Panc1 (cell line): ENCODE data around the gene C1orf159.

Experiments used
- POLR2AphosphoS5 ChIP-seq: IDR thresholded peaks from 2 replicates; pipeline ENCODE4 v1.6.1; 2012; ENCODE audit warnings: mild to moderate bottlenecking, low read depth, low read length, moderate library complexity
- TF ChIP-seq, protein P1 (sequence below), 2 experiments: IDR thresholded peaks; 2 replicates each; pipeline ENCODE4 v1.6.1; 2011 to 2012; ENCODE audit warnings: low read depth in 2 of 2, control low read depth in 1 of 2, low read length in 1 of 2, mild to moderate bottlenecking in 1 of 2, moderate library complexity in 1 of 2; ENCODE audit not compliant: insufficient read depth in 1 of 2
- TF ChIP-seq, protein P2 (sequence below): fragments of 450-650 bp; IDR thresholded peaks from 2 replicates; pipeline ENCODE4 v1.5.1; 2017; ENCODE audit warnings: mild to moderate bottlenecking

DNA sequence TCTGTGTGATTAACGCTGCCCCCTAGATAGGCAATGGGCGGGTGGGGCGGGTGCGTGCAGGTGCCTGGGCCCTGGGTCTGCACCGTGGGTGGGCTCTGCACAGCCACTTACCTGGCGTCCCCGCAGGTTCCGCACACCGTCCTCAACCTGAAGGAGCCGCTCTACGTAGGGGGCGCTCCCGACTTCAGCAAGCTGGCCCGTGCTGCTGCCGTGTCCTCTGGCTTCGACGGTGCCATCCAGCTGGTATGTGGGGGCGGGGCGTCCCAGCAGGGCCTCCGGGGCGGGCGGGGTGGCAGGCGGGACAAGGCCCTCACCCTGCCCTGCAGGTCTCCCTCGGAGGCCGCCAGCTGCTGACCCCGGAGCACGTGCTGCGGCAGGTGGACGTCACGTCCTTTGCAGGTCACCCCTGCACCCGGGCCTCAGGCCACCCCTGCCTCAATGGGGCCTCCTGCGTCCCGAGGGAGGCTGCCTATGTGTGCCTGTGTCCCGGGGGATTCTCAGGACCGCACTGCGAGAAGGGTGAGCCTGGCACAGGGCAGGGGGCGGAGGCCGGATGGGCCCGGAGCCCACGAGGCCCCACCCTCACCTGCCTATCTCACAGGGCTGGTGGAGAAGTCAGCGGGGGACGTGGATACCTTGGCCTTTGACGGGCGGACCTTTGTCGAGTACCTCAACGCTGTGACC, 64.6 kb downstream of the C1orf159 start:
- TF ChIP-seq, protein P1, sequence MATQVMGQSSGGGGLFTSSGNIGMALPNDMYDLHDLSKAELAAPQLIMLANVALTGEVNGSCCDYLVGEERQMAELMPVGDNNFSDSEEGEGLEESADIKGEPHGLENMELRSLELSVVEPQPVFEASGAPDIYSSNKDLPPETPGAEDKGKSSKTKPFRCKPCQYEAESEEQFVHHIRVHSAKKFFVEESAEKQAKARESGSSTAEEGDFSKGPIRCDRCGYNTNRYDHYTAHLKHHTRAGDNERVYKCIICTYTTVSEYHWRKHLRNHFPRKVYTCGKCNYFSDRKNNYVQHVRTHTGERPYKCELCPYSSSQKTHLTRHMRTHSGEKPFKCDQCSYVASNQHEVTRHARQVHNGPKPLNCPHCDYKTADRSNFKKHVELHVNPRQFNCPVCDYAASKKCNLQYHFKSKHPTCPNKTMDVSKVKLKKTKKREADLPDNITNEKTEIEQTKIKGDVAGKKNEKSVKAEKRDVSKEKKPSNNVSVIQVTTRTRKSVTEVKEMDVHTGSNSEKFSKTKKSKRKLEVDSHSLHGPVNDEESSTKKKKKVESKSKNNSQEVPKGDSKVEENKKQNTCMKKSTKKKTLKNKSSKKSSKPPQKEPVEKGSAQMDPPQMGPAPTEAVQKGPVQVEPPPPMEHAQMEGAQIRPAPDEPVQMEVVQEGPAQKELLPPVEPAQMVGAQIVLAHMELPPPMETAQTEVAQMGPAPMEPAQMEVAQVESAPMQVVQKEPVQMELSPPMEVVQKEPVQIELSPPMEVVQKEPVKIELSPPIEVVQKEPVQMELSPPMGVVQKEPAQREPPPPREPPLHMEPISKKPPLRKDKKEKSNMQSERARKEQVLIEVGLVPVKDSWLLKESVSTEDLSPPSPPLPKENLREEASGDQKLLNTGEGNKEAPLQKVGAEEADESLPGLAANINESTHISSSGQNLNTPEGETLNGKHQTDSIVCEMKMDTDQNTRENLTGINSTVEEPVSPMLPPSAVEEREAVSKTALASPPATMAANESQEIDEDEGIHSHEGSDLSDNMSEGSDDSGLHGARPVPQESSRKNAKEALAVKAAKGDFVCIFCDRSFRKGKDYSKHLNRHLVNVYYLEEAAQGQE (IDR thresholded peaks at IDR 0.05; ENCODE audit: insufficient read depth in 1 of 2, low read depth in 2 of 2, low read length in 1 of 2), result no peak
- TF ChIP-seq, protein P2, sequence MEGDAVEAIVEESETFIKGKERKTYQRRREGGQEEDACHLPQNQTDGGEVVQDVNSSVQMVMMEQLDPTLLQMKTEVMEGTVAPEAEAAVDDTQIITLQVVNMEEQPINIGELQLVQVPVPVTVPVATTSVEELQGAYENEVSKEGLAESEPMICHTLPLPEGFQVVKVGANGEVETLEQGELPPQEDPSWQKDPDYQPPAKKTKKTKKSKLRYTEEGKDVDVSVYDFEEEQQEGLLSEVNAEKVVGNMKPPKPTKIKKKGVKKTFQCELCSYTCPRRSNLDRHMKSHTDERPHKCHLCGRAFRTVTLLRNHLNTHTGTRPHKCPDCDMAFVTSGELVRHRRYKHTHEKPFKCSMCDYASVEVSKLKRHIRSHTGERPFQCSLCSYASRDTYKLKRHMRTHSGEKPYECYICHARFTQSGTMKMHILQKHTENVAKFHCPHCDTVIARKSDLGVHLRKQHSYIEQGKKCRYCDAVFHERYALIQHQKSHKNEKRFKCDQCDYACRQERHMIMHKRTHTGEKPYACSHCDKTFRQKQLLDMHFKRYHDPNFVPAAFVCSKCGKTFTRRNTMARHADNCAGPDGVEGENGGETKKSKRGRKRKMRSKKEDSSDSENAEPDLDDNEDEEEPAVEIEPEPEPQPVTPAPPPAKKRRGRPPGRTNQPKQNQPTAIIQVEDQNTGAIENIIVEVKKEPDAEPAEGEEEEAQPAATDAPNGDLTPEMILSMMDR, result no peak; the same call in 1 of the 2 replicates
- TF ChIP-seq POLR2AphosphoS5, result no peak
